Hematopoietic multipotent progenitor cell (in vitro differentiated cells): ENCODE results near the gene VPS37B. TPM values are rescaled to one million over a fixed set of nuclear protein-coding genes. Genes with fewer than 3 reads are reported as not detected.
"Not testable (repeated sequence)": the region's sequence is repeated elsewhere in the genome, so short reads cannot be mapped to it uniquely, and the experiment has no call there.

Experiments used
- DNase-seq, 3 donors: peaks; one replicate each; pipeline ENCODE4 v3.0.0-alpha.2; 2011 to 2015; ENCODE audit warnings: low read depth in 2 of 3, low spot score in 2 of 3
- total RNA-seq: library from RNA; depleted of rRNA; stranded (reverse); fragments of >200 nt; gene quantifications from one replicate; pipeline ENCODE4 v1.2.3, GENCODE V29; 2012

The VPS37B gene
- total RNA-seq, 1 donor, result 105 TPM

DNA sequence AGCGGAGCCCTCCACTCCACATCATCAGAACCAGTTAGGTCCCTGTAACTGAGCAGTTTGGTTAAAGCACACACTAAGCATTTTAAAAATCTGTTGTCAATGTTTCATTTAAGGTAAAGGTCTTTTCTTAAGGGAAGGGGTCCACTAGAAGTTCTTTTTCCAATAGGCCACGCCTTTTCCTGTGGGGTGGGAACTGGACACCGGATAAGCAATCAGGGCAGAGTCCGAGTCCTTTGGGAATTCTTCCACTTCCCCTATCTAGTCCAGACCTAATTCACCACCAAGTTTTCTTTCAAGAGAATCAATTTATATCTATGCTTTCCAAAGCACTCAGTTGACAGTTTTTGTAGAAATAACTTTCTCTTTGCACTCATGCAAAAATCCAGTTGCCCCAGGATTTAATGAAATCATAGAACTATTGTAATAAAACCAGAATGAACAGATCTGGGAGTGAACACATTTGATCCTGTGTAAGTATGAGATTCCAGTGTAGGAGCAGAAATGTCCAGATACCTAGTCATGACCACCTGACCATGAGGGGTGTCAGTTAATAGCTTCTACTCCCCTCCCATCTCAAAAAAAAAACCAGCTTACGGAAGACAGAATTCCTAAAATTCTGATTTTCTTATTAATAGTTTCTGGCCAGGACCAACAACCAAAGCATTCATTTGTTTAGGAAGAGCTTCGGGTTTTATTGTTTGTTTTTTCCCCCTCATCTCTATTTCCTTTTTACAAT, 11.7 kb downstream of the VPS37B start:
- no peak for DNase-seq

DNA sequence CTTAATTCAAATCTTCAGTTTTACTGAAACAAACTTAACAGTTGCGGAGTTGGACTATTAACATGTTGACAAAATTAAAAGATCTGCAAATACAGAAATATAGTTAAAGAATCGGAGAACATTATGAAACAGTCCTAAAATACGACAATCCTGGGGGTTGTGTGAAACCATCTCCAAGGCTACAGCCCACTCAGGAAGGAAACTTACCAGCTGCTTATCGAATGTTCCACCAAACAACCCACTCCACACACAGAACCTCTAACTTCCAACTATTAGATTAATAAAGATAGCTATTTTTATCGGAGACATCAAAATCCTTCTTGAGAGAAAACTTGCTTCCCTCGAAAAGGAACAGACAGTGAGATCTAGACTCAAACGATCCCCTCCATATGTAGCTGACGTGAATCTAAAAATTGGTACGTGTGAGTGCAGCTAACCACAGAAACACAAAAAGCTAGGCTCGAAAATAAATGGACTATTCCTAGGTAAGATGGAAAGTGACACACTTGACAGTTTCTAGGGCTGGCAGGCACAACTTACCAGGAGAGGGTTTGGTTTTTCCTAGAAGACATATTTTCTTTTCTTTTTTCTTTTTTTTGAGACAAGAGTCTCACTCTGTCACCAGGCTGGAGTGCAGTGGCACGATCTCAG, 12.9 kb downstream of the VPS37B start:
- peak in 2 of 3 donors; percentile 77 to 86 for DNase-seq

DNA sequence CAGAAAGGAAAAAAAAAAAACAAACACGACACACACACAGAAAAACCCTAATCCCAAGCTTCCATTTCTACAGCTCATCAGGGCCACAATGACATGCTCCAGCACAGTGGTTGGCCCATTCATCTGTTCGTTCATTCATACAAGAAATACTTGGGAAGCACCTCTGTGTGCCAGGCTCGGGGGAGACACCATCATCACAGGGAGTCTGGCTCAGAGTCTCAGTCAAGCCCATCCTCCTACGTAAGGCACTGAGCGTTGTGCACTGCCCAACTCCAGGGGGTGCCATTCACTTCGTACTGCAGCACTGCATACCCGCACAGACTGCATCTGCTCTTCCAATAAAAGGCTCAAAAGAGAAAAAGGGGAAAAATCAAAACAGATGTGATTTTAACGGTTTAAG, 15.3 kb downstream of the VPS37B start:
- DNase-seq, result peak in 1 of 3 donors; percentile 60

DNA sequence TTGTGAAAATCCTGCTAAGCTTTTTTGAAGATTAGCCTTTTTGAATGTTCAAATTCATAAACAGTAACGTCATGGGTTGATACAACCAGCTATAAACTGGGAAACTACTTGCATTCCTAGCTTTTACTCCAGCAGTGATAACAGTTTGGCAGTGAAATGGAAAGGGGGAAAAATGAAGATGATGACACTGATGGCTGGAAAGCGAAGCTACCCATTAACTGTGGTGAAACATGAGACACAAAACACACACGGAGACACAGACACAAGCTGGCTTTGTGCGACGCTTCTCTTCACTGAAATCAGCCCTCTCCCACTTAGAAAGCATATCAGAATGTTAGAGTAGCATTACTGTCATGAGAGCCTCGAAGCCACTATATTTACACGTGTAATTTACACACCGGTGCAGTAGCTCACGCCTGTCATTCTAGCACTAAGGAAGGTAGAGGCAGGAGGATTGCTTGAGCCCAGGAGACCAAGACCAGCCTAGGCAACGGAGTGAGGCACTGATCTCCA, 15.7 kb downstream of the VPS37B start:
- no peak for DNase-seq

DNA sequence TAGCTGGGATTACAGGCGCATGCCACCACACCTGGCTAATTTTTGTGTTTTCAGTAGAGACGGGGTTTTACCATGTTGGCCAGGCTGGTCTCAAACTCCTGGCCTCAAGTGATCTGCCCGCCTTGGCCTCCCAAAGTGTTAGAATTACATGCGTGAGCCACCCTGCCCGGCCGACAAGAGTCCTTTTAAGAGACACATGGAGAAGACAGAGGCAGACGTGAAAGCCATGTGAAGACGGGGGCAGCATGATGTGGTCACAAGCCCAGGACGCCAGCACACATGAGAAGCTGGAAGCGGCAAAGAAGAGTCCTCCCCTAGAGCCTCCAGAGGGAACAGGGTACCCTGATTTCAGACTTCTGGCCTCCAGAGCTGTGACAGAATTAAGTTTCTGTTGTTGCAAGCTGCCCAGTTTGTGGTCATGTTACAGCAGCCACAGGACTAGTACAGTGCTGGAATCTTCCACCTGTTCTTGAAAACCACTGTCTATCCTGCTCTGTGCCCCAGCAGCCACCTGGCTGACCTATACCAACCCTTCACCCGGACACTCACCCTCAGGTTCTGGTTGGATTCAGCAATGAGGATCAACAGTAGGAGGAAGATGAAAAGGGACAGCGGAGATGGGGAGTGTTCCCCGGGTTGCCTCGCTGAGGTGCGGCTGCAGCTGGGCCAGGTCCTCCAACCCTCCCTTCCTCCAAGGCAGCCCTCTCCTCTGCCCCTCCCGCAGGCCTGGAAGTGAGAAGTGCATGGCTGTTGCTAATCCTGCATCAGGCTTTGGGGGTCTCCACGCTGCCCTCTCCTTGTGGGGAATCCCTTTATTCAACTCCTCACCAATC, 16.9 kb downstream of the VPS37B start:
- no peak for DNase-seq

DNA sequence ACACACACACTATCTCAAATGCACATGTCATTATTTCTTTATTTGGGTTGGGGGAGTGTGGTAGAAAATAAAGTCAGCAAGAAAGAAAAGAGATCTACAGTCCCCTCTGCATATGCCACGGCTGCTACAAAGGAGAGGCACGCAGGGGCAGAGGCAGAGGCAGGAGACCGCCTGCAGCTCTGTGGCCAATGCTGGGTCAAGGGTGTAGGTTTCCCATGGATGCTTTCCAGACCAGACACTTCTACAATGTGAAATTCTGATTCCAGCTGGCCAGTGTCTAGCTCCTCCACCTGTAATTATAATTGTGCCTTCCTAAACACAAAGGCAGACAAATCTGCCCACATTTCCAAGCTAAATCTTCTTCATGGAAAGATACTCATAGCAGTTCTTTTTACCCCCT, 19.2 kb downstream of the VPS37B start:
- no peak for DNase-seq

DNA sequence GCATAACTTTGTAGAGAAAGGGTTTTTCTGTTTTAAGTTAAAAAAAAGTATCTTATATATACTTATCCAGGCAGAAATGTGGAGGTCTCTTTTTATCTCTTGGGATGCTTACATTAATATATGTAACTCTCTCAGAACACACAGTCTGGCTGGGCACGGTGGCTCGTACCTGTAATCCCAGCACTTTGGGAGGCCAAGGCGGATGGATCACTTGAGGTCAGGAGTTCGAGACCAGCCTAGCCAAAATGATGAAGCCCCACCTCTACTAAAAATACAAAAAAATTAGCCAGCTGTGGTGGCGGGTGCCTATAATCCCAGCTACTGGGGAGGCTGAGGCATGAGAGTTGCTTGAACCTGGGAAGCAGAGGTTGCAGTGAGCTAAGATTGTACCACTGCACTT, 19.6 kb downstream of the VPS37B start:
- DNase-seq, result not testable (repeated sequence)

DNA sequence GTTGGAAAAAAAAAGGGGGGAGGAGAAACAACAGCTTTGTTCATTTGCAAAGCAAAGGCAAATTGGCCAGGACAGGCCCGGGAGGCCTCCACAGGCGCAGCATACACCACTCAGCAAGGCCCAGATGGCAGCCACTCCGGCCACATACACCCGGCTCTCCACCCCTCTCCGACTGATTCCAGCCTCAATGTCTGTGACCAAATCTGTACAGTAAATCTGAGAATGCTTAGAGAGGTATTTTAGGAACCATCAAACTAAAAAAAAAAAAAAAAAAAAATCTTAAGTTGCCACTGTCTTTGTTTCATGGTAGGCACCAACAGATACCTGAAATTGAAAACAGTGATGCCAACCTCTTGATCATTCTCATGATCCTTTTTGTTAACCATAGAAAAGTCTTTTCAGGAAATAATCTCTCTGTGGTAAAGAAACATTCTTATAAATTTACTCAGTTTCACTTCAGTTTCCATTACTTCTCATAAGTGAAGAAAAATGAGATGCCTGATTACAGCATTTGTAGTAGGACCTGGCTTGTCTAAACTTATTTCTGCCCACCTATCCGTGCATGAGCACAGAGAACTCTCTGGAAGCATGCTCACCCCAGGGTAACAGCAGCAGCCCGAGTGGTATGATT, 20.2 kb downstream of the VPS37B start:
- DNase-seq, result no peak

DNA sequence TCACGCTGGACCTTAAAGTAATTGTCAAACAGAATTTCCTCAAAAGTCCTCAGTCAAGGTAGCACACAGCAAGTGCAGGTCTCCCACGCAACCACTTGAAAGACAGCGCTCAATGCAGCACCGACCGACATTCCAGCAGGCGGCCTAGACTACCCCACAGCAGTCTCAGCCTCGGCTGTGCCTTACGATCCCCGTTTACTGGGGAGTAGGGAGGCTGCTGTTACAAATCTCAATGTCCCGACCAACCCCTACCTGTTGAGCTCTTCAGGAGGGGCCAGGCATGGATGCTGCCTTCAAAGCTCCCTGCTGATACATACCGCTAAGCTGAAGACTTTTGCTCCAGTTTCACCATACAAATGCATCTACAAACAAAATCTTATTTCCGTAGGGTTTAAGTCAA, 21.8 kb downstream of the VPS37B start:
- no peak for DNase-seq

DNA sequence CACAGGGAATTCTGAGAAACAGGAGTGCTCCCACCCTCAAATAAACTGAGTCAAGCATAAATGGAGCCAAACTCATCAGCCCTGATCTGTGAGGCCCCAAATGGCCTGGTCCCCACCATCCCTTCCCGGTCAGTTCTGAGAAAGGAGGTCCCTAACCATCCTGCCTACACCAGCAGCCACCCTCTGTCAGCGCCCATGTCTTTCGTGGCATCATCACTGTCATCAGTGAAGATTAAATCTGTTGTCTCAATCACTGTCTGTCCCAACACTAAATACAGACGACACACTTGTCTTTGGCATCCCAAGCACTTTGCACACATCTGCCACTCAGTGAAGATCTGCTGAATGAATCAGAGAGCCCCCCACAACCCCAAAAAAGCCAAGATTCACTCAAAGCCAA, 22.4 kb downstream of the VPS37B start:
- no peak for DNase-seq

DNA sequence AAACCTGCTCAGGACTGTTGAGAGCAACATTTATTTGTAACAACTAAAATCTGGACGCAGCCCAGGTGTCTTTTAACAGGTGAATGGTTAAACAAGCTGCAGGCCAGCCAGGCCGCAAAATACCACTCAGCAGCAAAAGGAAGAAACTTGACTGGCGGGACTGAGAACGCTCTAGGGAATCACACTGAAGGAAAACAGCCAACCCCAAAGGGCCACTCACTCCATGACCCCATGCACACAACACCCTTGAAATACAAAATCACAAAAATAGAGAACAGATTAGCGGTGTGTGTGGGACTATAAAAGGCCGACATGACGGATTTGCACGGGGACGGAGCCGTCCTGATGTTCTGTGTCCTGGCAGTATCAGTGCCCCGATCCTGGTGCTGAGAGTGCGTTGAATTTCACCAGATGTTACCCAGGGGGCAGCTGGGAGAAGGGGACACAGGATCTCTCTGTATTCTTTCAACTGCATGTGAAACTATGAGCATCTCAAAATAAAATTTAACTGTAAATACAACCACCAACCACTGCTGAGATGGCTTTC, 23.0 kb downstream of the VPS37B start:
- DNase-seq, result no peak

DNA sequence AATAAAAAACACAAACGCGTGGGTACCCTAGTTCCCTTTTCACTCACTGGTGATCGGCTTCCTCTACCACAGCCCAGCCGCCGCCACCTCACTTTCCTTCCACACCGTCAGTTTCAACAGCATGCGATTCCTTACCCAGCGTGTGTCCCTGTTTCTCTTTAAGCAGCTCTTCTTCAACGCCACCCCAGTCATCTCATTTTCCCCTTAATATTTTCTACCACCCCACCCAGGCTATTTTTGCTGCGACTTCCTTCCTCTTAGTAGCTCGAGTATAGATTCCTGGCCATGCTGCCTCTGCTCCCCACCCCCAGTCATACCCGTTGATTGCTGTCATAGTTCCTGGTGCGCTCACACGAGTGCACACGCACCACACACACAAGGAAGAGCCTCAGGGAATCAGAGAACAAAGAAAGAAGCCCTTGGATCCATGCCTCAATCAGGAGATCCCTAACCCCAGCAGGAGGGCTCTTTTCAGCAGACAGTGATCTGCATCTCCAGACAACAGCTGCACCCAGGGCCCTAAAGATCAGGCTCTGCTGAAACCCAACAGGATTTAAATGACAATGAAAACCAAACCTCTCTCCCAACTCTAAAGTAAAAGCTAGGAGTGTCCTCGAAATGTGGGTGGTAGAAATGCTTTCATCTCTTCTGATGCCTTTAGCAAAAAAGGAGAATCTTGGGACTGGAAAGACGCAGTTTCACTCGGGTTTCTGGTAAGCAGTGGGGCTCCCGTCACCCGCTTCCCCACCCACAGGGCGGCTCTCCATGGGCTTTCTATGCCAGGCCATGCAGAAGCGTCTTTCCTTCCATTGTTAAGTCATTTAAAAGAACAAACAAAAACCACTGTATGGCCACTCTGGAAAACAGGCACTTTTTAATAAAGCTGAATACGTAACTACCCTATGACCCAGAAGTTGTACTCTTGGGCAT, 23.8 kb downstream of the VPS37B start:
- peak in 2 of 3 donors; percentile 65 to 70 for DNase-seq

DNA sequence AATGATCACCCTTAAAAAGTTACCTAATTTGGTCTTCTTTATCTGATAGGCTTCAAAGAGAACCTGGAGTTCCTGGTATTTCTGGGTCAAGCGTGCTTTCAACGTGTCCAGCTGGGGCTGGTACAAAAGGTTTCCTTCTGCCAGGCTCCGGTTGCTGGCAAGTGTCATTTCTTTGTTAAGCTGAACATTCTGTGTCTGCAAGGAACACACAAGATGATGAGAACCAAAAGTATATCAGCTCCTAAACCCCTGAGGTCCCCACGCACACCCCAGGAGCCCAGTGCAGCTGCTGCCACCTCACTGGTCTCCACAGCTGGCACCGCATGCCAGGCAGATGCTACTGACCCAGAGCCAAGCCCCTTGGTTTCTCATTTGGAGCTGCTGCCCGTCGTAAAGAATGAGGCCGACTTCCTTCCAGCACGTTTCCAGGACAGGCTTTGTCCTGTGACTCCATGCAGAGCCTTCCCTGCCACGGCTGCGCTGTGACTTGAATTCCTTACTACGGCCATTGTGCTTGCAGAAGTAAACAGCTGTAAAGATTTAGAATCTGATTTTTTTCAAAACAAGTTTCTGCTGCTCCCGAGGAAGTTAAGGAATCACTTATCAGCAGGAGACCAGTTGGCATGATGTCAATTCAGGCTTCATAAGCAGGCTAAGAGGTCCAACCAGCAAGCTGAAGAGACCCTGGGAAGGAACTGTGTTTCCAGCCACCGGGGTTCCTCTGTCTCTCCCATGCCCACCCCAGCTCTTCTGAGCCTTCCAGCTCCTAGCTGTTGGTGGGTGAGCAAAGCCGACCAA, 24.9 kb downstream of the VPS37B start:
- no peak for DNase-seq

DNA sequence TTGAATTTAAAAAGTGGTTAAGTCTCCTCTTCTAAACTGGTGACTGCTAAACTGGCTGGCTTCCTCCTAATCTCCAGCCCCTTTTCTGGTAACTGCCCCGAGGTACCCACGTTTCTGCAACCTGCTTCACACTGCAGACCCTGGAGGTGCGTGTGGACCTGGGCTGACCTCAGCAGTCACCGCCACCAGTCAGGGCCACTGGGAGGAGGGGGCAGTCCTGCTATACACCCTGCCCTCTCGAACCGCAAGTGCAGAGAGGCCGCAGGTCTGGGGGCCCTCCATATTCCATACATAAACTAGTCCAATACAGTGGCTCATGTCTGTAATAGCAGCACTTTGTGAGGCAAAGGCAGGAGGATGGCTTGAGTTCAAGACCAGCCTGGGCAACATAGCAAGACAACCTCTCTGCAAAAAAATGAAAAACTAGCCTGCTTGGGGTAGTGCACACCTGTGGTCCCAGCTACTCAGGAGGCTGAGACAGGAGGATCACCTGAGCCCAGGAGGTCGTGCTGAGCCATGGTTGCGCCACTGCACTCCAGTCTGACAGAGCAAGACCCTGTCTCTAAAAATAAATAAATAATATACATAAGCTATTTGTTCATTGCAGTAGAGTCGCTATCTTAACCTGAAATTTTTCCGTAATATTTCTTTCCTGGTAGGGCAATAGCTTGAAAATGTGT, 25.6 kb downstream of the VPS37B start:
- no peak for DNase-seq

DNA sequence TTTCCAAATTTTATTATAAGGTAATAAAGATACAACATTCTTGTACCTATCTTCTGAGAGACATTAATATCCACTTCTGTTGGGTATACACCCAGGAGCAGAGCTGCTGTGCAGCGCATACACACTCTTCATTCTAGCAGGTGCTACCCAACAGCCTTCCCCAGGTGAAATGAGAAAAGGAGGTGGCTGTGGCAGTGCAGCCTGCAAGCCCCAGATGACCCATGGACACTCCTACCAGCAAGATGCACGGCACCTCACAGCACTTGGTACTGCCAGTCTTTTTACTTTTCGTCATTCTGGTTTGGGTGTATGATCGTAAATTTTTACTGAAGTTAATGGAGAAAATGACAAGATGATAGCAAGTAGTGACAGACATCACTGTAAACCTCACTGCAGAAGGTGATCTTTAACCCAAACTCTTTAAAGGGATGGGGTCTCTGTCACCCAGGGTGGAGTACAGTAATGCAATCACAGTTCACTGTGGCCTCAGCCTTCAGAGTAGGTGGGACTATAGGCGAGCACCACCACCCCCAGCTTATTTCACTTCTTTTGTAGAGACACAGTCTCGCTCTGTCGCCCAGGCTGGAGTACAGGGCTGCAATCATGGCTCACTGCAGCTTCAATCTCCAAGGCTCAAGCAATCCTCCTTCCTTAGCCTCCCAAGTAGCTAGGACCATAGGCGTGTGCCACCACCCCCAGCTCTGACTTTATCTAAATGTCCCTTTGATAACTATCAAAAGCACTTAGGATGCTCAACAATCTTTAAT, 26.5 kb downstream of the VPS37B start:
- DNase-seq, result no peak

DNA sequence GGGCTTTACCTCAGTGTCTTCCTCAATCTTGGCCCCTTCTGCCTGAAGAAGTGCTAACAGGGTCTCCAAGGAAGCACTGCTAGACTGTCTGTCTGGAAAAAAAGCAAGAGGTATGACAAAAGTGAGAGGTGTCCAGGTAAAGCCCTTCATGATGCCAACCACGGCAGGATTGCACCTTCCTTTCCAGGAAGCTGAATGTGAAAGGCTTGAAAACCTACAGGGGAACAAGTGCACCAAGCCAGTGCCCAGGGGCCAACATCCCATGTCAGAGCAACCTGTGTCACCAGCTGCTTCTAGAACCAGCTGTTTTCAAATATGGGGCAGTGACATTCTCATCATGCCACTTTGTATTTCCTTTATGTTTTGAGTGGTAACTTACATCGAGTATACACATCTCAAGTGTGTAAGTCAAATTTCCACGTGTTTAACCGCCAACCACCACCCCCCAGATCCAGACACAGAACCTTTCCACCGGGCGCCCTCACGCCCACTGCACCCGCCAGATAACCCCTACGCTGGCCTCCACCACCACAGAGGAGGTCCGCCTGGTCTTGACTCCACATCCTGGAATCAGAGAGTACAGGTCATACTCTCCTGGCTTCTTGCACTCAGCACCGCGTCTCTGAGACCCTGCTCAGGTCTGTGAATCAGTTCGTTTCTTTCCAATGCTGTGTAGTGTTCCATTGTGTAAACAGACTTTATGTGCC, 27.3 kb downstream of the VPS37B start:
- no peak for DNase-seq
